Activated CD8-positive, alpha-beta memory T cell treated with anti-CD3 and anti-CD28 coated beads, Interleukin-2, amount 50 U/mL, for 1 hour (primary cell): Measurements from ENCODE around the gene DERL2.

Experiments used
- DNase-seq: peaks from one replicate; pipeline ENCODE4 v3.0.0-alpha.2; 2020; ENCODE audit errors: extremely low read depth

DERL2 gene

GRCh38 chr17:5485270-5486205 lies at the start of gene DERL2:
Gene DERL2 (minus strand): TSS chr17:5486178. CDS start chr17:5486161, 17 bp downstream.
- DNase-seq, result no peak

GRCh38 chr17:5535436-5535835 lies 49.5 kb upstream of the DERL2 start:
- no peak for DNase-seq

DNA sequence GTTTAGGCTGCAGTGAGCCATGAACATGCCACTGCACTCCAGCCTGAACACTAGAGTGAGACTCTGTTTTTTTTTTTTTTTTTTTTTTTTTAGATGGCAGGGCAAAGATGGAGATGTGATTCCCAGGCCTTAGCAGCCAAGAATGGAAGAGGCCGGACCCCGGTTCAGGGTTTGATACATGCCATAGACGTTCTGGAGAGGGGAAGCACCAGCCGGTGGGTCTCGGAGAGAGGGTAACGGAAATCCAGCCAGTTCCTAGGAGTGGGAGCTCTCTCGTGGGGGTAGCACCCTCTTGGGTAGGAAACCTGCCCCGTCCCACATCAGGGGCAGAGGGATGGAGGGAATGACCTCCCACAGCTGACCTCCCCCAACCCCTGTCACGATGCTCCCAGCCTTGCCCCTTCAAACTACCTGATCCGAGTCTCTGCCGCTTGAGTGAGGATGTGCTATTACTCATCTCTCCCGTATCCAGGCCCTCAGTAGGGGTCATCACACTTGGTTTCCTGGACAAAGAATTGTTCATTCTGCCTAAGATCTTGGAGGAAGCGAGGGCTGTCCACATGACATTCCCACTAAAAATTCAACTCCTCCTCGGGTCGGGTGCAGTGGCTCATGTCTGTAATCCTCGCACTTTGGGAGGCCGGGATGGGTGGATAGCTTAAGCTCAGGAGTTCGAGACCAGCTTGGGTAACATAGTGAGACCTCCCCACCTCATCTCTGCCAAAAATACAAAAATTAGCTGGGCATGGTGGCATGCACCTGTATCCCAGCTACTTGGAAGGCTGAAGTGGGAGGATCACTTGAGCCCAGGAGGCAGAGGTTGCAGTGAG lies 47.7 kb upstream of the DERL2 start:
- DNase-seq, result no peak

DNA sequence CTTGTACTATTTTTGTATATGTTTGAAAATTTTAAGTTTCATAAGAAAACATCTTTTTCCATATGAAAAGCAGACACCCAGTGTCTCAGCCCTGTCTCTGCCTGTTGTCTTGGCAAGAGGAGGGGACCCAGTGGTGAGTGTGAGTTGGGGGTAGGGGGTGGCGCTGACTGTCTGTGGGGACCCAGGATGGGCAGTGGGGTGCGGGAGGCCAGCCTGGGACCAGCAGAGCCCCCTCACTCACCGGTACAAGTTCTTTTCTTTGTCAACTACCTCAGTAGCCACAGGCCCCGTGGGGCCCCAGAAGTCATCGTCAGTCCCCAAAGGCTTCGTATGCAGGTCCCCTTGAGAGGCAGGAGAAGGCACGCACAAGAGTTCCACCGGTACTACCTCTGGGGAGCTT lies 46.6 kb upstream of the DERL2 start:
- no peak for DNase-seq

DNA sequence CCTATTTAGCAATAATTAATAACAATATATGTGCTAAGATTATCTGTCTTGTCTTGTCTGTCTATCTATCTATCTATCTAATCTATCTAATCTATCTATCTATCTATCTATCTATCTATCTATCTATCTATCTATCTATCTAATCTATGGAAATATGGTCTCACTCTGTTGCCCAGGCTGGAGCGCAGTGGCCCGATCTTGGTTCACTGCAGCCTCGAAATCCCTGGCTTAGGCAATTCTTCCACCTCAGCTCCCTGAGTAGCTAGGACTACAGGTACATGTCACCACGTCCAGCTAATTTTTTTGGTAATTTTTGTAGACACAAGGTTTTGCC lies 45.1 kb upstream of the DERL2 start:
- DNase-seq, result no peak

- no peak for DNase-seq
Measured at GRCh38 chr17:5530265-5531084, 44.5 kb upstream of the DERL2 start.

DNA sequence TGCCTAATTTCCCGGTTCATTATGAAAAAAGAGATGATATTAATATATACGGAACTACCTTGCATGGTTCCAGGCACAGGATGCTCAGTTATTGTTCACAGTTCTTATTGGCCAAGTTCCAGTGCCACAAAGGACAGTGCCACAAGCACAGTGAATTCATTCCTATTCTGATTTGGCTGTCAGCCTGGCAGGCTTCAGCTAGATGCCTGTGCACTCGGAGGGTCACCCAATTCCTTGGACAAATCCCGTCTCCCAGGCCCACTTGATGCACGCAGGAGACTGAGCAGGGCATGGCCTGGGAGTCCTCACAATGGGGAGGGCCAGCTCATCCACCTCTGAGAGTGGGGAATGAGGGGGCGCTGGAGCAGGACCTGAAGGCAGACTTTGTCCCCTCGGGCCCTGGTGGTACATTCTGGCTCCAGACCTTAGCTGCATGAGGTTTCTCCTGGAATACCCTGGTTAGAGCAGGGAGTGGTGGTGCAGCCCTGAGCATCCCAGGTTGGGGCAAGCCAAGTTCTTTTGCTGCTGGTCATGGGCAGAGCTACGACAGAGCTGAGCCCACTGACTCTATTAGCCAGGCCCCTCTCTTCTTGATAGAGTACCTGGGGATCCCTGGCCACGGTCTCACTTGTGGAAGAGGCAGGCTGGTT lies 41.7 kb upstream of the DERL2 start:
- DNase-seq, result no peak

GRCh38 chr17:5526821-5527598 lies 41.0 kb upstream of the DERL2 start:
- DNase-seq, result no peak

- DNase-seq, result no peak
Measured at GRCh38 chr17:5523249-5523648, 37.3 kb upstream of the DERL2 start.

DNA sequence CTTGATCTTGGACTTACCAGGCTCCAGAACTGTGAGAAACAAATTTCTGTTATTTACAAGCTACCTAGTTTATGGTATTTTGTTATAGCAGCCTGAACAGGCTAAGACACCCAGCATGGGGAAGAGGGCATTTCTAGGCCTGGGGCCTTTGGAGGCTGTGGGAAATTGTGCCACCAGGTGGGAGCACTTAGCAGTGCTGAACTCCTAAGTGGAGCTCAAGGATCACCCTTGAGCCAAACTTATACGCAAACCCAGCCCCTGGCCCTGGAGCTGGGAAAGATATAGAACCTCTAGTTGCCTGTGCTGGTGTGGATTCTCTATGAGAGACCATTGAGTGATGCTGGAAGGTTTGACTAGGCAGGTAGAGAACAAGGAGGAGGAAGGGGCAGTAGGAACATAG lies 36.5 kb upstream of the DERL2 start:
- DNase-seq, result no peak

- no peak for DNase-seq
Measured at GRCh38 chr17:5516060-5516792, 30.2 kb upstream of the DERL2 start.

DNA sequence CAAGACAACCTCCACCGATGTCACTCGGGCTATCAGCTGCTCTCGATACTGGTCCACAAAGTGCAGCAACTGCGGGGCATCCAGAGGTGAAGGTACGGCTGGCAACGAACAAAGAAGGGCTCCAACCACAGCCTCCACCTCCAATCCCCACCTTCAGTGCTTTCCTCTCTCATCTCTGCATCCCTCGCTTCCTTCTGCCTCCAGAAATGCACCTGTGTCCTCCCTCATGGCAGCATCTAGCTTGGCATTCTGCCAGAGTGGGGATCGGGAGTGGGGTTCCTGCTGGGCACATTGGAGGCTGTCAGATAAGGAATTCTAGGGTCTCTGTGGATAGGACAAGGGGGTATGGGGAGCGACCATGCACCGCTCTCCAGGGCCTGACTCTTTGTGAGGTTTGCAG lies 29.0 kb upstream of the DERL2 start:
- DNase-seq, result no peak

- no peak for DNase-seq
Measured at GRCh38 chr17:5513628-5514027, 27.6 kb upstream of the DERL2 start.

- DNase-seq, result no peak
Measured at GRCh38 chr17:5511401-5512225, 25.6 kb upstream of the DERL2 start.

- no peak for DNase-seq
Measured at GRCh38 chr17:5510771-5511170, 24.8 kb upstream of the DERL2 start.

DNA sequence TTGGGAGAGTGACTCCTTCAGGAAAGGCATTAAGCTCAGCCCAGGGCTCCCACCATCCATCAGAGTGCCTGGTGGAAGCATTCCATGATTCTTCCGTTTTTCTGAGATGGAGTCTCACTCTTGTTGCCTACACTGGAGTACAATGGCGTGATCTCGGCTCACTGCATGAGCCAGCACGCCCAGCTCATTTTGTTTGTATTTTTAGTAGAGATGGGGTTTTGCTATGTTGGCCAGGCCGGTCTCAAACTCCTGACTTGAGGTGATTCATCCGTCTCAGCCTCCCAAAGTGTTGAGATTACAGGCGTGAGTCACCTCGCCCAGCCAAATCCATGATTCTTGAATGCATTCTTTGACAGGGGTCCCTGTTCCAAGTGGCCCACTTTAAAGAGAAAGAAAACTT lies 23.5 kb upstream of the DERL2 start:
- DNase-seq, result no peak

DNA sequence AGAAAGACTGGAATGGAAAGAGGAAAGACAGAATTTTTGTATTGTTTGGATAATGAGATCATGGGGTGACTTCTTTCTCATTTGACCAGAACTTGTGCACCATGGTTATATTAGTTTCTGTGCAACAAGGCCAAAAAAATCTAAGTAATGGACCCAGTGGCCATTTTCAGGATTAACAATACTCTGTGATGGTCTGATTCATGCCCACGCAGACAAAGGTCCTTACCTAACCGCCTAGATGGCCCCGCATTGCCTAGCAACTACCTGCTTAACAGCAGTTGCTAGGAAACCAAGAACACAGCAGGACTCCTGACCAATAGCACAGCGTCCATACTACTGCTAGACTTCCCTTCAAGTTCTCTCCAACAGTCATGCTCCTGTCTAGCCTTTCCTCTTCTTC lies 22.8 kb upstream of the DERL2 start:
- DNase-seq, result no peak

- no peak for DNase-seq
Measured at GRCh38 chr17:5506307-5506706, 20.3 kb upstream of the DERL2 start.

GRCh38 chr17:5502552-5502951 lies 16.6 kb upstream of the DERL2 start:
- DNase-seq, result no peak
